ENCODE data around the gene RUNX3. TPM values are rescaled to one million over a fixed set of nuclear protein-coding genes. Genes with fewer than 3 reads are reported as not detected.

Gene RUNX3
- total RNA-seq, 1 donor: not detected

DNA sequence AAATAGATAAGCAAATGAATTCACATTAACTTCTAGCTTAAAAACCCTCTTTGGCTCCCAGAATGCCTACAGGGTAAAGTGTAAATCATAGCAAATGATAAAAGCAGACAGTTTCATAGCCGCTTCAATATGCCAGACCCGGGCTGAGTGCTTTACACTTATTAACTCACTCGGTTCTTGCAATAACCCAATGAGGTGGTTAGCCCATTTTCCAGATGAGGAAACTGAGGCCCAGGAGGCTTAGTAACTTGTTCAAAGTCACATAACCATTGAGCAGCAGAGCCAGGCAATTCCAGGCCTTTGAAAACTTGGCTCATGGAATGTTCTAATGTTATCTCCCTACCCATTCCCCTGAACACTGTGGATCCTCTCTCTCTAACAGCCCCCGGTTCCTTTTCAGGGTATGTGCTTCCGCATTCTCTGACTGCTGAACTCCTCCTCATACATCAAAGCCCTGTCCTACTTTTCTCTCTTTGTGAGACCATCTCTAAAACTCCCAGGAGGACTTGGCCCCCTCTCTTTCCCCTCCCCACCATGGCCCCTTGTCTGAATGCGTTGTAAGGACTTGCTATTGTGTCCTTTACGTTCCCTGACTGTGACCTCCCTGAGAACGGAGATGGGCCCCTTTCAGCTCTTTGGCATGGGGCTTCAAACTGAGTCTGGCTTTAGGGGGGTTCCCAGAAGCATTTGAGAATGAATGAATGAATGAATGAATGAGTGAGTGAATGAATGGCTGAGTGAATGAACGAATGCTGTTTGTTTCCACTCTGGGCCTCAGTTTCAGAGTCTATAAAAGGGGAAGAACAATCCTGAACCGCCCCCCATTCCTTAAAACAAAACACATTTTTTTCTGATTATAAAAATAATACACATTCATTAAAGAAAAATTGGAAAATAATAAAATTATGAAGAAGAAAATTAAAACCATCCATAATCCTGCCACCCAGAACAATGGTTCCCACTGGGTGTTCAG, 15.6 kb upstream of the RUNX3 start:
- no peak overlapping the region for H3K4me3 ChIP-seq (ENCODE audit: low read depth, low read length)
- TF ChIP-seq, protein P1, sequence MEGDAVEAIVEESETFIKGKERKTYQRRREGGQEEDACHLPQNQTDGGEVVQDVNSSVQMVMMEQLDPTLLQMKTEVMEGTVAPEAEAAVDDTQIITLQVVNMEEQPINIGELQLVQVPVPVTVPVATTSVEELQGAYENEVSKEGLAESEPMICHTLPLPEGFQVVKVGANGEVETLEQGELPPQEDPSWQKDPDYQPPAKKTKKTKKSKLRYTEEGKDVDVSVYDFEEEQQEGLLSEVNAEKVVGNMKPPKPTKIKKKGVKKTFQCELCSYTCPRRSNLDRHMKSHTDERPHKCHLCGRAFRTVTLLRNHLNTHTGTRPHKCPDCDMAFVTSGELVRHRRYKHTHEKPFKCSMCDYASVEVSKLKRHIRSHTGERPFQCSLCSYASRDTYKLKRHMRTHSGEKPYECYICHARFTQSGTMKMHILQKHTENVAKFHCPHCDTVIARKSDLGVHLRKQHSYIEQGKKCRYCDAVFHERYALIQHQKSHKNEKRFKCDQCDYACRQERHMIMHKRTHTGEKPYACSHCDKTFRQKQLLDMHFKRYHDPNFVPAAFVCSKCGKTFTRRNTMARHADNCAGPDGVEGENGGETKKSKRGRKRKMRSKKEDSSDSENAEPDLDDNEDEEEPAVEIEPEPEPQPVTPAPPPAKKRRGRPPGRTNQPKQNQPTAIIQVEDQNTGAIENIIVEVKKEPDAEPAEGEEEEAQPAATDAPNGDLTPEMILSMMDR (IDR thresholded peaks at IDR 0.05; ENCODE audit: insufficient read depth, low read depth, low read length): no peak
- no peak for DNase-seq (ENCODE audit: low read depth)

DNA sequence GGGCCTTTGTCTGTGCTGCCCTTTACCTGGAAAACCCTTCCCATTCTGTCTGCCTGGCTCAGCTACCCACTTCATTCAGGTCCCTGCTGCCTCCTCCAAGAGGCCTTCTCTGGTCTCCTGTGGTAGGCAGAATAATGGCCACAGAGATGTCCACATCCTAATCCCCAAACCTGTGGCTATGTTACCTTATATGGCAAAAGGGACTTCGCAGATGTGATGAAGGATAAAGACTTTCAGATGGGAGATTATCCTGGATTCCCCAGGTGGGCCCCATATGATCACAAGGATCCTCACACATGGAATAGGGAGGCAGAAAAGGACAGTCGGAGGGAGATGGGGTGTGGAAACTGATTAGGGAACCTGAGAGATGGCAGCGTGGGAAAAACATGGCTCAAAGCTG, 14.2 kb upstream of the RUNX3 start:
- TF ChIP-seq, protein P1 (IDR thresholded peaks at IDR 0.05; ENCODE audit: insufficient read depth, low read depth, low read length): no peak
- no peak for DNase-seq (ENCODE audit: low read depth)
- no peak overlapping the region for H3K4me3 ChIP-seq (ENCODE audit: low read depth, low read length)

DNA sequence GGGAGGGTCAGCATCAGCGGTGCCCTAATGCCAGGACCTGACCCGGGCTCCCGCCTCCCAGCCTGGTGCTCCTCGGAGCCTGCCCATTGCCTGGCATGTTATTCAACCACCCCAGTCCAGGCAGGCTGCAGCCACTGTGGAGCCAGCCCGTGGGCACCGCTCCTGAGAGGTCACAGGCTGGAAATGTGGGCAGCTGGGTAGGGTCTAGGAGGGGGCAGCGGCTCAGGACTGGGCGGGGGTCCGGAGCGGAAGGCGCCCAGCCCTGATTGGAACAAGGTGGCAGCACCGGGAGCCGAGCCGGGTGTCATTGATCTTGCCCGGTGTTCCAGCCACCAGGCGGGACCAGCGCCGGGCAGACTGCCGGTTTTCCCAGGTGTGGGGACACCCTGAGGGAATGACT, 12.7 kb upstream of the RUNX3 start:
- no peak for DNase-seq (ENCODE audit: low read depth)
- H3K4me3 ChIP-seq (ENCODE audit: low read depth, low read length): no peak overlapping the region
- TF ChIP-seq, protein P1 (IDR thresholded peaks at IDR 0.05; ENCODE audit: insufficient read depth, low read depth, low read length): no peak

DNA sequence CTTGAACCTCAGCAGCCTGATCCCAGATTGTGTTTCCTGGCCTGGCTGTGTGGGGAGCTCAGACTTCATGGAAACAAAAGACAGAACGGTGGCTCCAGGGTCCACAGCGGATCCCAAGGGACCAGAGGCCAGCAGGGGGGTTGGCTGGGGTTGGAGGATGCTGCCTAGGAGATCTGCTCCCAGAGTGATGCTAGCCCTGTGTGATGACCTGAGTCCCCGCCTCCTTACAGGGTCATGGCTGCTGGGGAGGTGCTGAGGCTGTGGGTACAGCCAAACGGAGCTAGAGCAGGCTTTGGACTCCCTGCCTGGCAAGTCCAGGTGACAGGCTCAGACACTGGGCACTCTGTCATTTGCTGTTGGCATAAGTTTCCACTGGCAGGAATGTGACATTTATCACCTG, 11.5 kb upstream of the RUNX3 start:
- TF ChIP-seq, protein P1 (IDR thresholded peaks at IDR 0.05; ENCODE audit: insufficient read depth, low read depth, low read length): no peak
- H3K4me3 ChIP-seq (ENCODE audit: low read depth, low read length): no peak overlapping the region
- DNase-seq (ENCODE audit: low read depth): no peak

DNA sequence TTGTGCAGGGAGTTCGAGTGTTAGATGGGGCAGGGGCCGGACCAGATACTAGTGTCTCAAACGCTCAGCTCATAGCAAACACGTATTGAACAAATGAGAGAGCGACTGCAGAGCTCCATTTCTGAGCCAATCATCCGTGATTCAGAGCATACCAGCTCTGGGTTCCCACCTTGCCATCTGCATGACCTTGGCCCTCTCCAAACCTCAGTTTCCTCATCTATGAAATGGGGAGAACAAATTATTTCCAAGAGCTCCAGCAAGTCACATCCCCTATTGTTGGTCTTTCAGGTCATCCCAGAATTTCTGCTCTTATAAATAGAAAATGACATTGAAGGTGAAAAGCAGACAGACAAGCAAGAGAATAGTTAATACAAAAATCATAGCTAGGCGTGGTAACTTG, 10.2 kb upstream of the RUNX3 start:
- H3K4me3 ChIP-seq (ENCODE audit: low read depth, low read length): no peak overlapping the region
- TF ChIP-seq, protein P1 (IDR thresholded peaks at IDR 0.05; ENCODE audit: insufficient read depth, low read depth, low read length): no peak
- DNase-seq (ENCODE audit: low read depth): no peak

DNA sequence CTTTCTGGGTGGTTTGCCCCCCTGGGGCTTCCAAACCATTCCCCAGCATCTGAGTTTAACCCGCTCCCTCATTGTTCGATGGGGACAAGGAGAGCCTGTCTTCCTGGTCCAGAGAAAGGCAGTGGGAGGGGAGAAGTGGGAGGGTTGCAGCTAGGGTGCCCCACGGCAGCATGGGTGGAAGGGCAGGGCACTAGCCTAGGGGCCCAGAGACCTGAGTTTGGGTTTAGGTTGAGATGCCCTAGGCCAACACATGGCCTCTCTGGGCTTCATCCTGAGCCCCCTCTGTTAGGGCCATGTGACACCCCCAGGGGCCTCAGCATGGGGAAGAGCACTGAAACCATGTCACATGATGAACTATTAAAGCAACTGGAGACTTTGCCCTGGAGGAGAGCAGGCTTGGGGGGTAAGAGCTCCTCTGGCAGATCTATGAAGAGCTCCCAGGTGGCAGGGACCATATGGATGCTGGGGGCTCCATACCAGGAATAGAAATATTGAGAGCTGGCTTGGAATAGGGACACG, 9.7 kb upstream of the RUNX3 start:
- no peak overlapping the region for H3K4me3 ChIP-seq (ENCODE audit: low read depth, low read length)
- DNase-seq (ENCODE audit: low read depth): no peak
- TF ChIP-seq, protein P1 (IDR thresholded peaks at IDR 0.05; ENCODE audit: insufficient read depth, low read depth, low read length): no peak
